ENCODE measurements around the gene TFCP2L1.
"Not testable (repeated sequence)": the region's sequence is repeated elsewhere in the genome, so short reads cannot be mapped to it uniquely, and the experiment has no call there.

TFCP2L1 gene

DNA sequence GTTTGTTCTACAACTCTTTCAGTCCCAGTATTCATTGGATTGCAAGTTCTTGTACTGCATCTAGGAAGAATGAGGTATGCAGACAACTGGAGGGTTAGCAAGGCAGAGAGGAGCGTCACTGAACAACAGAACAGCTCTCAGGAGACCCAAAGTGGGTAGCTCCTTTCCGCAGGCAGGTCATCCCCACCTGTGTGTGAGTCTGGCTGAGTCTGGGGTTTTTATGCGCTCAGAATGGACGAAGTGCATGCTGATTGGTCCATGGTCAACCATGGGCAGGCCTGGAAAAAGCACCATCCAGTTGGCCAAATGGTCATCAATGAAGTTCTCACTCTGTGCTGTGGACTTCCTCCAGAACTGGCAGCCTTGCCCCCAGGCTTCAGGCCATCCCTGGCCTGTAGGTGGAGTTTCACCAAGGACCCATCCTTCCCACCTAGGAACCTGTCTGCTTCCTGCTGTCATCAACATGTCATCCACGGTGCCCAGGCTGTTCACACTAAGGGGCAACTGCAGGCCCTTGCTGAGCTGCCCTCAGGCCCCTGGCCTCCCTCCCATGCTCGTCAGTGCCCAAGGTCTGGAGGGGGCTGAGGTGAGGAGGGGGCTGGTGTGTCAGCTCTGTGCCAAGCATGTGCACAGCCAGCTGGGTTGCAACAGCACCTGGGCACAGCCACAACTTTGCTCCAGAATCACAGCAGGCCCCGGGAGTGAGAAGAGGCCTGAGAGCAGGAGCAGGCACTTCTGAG, 11.1 kb upstream of the TFCP2L1 start:
- DNase-seq = no peak

DNA sequence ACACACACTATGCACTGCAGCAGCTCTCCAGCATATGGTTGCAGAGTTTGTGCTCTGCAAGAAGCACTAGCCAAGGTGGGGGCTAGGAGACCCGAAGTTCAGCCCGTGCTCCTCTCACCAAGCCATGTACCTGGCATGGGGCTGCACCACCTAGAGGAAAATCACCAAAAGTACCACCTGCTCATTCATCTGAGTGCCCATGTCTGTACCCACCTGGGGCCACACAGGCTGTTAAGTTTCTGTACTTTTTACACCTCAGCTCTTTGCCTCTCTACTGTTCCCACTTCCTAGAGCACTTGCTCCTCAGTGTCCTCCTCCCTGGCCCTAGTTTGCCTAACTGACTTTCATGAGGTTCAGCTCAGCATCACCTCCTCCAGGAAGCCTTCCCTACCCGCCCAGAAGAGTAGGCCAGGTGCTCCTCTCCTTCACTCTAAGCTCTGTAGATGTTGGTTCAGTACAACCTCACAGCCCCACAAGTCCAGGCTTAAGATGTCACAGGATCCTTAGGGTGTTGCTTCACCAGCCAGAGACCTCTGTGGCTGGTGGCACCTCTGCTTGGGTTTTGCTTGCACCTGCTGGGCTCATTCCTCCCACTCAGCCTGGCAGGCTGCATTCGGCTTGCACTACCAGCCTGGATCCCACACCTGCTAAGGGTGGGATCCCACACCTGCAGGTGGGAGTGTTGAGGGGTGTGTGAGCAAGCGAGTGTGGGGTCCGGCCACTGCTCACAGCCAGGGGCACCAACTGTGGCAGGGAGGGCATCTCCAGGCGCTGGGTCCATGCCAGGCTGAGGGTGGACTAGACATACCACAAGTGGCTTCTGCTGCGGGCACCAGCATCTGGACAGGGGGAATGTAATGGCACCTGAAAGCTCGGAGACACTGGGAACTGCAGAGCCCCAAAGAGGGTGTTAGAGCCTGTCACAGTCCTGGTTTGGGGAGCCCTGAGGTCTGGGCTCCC, 10.2 kb upstream of the TFCP2L1 start:
- DNase-seq = no peak

DNA sequence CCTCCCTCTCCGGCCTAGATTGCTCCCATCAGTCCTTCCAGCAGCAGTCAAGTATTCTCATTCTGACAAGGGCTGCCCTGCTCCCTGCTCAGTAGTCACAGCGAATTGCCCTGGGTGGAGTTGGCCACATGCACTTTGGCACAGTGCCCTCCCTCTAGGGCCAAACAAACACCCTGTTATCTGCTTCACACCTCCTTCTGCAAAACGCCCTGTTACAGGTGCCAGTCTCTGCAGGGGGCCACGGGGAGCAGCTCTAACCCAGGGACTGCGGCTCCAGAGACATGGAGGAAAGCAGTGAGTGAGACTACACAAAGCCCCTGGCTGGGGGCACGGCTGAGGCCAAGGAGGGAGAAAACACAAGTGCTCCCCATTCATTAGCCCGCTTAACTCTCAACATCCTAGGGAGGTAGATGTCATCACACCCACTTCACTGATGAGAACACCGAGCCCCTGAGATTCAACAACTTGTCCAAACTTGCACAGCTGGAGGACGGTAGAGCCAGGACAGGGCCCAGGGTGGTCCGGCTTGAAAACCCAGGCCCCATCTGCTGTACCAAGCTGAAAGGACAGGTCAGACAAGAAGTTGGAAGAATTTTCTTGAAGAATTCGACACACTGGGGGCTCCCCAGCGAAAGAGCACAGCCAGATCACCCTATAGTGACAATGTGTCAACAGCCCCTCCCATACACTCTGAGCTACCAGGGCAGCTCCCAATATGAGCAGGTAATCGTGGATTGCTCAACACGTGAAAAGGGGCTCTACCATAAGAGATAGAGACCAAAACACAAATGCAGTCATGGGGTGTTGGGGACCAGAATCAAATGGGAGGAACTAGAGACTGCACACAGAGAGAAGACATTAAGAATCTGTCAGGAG, 8.7 kb upstream of the TFCP2L1 start:
- no peak for DNase-seq

DNA sequence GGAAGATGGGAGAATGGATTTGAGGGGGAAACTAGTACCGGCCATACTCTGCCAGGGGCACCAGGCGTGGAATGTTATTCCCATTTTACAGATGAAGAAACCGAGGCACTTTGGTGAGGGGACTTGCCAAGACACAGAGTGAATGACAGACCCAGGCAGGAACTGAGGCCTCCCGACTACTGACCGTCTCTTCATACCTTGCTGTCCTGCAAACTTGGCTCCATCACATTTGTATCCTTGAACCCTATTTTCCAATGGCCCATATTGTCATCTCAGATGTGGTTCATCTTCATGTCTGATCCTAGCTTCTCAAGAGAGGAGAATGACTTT, 6.2 kb upstream of the TFCP2L1 start:
- DNase-seq = no peak

DNA sequence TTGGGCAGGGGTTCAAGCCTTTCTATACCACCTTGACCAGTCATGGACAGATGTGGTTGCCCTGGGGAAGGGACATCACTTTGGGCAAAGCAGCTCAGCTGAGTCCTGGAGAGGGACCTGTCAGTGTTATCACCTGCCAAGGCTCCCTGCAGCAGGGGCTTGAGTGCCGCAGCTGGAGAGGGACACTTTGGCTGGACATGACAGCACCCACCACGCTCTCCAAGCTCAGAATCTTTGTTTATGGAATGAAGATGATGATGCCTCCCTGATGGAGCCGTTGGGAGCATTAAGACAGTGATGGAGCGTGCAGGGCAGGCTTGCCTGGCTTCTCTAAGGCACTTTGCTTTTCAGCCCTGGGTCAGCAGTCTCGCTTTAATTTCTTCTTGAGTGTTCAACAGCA, 4.3 kb upstream of the TFCP2L1 start:
- DNase-seq = no peak

DNA sequence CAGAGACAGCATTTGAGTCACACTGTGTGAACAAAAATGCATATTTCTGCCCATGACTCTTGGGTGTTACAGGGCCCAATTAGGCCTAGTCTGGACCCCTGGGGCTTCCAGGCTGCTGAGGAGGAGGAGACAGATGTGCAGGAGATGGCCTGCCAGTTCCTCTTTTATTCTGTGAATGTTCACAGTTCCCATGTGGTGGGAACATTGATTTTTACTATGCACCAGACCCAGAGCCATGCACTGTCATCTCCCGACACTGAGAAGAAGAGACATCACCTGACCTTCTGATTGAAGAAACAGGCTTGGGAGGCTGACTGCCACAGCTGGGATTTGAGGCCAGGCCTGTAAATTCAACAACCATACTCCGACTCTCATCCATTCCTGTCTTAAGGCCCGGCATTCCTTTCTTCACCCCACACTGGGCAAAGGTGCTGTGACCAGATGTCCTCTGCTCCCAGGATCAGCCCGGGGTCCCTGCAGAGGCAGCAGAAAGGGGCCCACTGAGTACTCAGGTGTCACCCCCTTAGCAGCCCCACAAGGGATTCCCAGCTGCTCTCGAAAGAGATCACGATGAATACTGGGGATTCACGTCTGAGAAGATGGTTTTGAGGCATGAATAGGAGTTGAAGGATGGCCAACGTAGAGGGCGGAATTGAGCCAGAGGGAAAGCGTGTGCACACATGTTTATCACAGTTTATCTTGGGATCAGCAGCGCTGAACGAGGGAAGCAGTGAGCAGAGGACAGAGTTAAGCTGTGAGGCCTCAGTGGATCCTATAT, 3.6 kb upstream of the TFCP2L1 start:
- DNase-seq = no peak

DNA sequence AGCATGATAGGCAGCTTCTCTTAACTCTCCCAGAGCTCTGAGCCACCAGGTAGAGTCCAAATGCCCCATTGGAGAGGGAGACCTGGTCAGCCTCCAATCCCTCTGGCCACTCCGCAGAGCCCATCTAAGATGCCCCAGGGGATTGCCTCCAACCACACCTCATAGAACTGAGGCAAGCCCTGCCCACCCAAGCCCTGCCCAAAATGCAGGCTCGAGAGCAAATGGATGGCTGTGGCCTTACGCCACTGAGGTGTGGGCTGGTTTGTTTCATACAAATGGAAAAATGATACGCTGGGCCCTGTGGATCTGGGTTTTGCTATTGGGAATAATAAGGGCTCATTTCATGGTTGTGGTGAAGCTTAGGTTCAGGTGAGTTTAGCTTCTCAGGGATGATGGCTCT, 3.0 kb upstream of the TFCP2L1 start:
- no peak for DNase-seq

DNA sequence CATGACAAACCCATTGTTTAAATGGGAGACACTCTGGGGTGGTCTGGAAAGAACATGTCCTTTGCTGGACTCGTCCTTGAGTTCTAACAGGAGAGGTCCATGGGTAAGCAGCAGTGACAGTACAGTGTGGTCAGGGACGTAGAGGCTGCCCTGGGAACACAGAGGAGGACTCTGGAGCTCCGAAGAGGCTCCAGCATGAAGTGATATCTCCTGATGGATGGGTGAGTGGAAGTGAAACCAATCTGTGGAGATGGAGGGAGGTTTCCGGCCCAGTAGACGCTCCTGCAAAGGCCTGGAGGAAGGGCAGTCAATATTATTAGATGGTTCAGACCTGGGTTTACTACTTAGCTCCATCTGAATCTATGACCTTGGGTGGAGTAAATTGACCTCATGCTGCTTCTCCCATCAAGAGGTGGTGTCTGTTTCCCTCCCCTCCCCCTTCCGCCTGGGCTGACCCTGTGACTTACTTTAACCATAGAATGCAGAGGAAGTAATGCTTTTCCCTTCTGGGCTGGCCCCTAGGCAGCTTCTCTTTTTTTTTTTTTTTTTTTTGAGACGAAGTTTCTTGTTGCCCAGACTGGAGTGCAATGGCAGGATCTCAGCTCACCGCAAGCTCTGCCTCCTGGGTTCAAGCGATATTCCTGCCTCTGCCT, 2.3 kb upstream of the TFCP2L1 start:
- no peak for DNase-seq

DNA sequence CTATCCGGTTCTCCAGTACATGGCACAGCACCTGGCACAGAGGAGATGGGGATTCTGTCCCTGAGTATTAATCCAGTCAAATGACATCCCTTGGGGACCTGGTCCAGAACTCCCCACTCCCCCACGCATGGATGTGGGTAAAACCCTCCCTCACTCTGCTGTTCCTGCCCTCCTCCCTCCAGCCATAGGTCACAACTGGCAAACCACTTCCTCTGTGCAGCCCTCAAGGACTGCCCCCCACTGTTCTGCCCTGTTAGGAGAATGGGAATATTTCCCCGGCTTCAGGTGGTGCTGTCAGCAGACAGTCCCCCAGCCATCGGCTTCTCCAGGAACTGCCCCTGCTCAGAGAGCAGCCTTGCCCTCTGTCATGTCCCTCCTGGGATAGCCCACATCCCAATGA, 1.5 kb upstream of the TFCP2L1 start:
- no peak for DNase-seq

DNA sequence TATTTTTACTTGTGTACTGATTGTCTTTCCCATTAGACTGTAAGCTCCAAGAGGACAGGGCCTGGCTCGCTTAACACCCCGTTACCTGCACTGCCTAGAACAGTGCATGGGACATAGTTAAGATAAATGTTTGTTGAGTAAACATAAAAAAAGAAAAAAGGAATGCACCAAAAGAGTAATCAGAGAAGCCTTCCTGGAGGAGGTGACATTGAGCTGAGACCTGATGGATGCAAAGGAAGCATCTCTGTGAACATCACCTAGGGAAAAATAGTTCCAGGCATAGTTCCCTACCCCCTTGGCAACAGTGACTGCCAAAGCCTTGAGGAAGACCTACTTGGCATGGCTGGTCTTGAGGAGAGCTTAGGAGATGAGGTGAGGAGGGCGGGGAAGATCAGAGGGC, 924 bp upstream of the TFCP2L1 start:
- no peak for DNase-seq

DNA sequence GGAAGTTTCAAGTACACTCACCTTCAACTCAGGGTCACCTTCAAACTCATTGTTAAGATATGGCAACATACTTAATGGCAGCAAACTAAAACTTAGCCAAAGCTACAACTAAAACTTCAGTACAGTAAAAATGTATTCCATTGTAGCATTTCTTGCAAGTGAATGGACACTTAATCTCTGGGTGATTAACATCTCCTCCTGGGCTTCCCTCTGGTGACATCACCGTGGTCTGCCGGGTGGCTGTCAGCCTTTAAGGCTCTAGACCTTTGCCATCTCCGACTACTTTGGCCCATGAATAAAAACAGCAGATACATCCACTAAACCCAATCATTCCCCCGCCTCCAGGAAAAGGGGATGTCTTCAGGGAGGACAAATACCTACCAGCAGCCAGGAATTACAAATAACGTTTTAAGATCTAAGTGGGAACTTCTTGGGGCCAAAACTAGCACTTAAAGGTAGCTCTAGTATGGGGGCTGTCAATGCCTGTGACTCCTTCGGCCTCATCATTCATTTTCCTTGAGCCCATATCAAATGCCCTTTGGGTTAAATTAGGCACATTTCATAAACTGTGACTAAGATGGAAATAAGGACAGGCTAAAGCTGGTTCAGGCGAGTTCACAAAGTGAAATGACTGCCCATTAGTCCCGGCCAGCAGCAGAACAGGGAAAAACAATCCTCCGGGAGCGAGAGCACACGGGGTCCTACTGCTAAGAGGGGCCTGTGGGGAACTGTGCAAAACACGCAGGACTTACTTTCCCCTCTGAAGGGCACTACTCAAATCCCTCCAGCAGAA, 1.1 kb downstream of the TFCP2L1 start:
- DNase-seq = no peak

DNA sequence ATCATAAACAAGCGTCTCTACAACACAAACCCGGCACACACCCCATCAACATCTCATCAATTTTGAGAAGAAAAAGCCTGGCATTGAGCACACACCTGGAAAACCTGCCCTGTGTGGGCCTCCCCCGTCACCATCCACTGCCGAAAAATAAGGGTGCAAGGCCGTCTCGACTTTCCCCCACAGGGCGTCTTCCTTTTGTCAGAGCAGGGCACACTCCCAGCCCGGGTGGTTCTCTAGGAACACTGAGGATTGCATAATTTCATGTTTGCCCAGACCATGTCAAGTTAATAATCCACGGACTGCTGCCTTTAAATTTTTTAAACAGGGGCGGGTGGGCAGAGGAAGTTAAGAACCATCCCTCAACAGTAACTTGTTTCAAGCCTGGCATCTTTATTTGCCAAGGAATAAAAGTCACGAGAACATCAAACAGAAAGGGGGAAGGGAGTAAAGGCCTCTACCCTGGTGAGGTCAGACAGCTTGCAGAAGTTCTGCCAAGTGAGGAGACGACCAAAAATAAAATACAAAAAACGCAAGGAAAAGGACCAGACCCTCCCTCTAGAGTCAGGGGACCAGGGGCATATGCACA, 2.1 kb downstream of the TFCP2L1 start:
- DNase-seq = no peak

DNA sequence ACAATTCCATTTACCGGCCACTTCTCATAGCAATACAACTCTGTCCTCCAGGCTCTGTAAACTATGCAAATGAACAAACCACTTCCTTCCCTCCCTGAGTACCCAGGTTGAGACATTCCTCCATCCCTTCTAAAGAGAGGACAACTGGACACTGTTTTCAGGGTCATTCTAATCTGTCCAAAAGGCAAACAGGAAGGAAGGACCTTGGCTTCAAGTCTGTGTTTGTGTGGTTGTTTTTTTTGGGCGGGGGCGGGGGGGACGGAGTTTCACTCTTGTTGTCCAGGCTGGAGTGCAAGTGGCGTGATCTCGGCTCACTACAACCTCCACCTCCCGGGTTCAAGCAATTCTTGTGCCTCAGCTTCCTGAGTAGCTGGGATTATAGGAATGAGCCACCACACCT, 3.3 kb downstream of the TFCP2L1 start:
- DNase-seq = no peak

DNA sequence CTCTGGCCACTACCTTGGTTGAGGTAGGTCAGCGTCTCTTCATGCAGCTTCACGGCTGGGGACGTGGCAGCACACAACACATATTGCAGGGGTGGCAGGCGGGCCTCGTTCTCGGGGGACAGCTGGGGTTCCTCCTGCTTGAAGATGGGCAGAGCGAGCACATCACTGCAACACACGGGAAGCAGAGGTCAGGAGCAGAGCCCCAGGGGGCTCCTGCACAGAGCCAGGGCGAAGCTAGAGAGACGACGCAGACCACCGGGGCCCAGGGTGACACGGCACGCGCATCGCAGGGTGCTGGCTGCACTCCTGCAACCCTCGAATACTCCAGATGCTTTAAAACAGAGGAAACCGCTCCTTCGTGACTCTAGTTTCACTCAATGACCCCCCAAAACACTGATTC, 3.9 kb downstream of the TFCP2L1 start:
- DNase-seq = no peak

DNA sequence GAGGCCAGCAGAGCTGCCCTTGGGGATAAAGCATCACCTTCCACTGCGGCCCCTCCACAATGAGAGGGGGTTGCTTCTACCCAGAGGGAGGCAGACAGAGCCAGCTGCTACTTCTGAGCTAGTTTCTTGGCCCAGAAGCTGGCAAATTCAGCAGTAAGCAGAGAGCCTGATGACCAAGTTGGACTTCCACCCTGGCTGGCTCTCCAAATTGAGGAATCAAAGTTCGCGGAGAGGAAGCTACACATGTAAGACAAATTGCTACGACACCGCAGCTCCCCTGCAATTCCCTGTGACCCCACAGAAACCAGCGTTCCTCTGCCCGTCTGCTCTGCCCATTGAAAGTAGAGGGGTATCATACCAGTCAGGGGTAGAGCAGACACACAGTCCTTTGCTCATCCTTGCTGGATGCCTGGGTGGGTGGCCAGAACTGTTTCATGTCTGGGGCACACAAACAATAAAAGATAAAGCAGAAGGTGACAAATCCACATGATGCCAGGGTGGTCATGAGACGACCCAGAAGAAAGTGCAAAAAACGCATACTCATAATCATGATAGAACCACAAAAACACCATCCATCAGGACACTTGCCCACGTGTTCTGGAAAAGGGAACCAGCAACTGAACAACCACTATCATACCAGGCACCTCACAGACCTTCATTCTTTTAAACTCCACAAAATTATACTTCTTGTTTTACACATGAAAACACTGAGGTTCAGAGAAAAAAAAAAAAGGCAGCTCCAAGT, 5.4 kb downstream of the TFCP2L1 start:
- DNase-seq = no peak

DNA sequence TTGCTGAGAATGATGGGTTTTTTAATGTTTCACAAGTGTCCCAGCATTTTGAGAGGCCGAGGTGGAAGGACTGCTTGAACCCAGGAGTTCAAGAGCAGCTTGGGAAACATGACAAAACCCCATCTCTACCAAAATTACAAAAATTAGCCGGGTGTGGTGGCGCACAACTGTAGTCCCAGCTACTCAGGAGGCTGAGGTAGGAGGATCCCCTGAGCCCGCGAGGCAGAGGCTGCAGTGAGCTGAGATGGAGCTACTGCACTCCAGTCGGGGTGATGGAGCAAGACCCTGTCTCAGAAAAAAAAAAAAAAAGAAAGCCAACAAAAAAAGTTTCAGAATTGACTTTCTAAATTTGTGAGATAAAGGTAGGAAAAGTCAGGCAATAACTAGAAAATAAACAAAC, 8.7 kb downstream of the TFCP2L1 start:
- no peak for DNase-seq

DNA sequence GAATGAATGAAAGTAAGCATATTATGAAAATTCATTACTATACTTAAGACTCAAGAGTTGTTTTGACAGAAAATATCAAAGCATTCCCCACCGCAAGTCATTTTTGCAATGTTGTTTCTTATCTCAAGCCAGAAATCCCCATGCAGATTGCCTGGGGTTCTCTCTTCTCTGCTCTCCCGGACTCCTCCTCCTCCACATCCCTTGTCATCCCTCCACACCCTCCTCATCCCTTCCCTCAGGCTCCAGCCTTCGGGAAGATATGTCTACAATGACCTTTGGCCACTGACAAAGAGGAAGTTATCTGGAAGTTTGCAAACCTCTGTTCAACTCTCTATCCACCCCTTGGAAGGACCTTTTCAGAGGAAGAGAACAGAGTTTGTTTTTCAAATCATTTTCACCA, 11.9 kb downstream of the TFCP2L1 start:
- DNase-seq = no peak

DNA sequence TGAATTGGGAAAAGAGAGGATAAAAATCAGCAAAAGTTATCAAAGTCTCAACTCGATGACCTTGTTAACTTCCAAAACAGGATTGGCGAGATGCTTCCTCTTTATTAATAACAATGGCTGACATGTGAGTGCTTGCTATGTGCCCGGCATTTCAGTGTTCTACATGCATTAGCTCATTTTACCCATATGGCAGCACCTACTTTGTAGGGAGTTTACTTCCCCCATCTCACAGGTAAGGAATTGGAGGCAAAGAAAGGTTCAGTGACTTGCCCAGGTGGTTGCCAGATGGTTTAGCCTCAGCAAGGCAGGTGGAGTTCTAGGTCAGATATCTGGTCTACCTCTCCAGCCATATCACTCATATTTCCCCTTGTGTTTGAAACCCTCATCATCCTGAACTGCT, 12.4 kb downstream of the TFCP2L1 start:
- no peak for DNase-seq

DNA sequence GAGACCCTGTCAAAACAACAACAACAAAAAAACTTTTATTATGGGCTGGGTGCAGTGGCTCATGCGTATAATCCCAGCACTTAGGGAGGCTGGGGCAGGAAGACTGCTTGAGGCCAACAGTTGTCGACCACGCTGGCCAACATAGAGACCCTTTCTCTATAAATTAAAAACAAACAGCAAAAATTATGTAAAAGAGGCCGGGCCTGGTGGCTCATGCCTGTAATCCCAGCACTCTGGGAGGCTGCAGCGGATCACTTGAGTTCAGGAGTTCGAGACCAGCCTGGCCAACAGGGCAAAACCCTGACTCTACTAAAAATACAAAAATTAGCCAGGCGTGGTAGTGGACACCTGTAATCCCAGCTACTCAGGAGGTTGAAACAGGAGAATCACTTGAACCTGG, 15.6 kb downstream of the TFCP2L1 start:
- DNase-seq = not testable (repeated sequence)

DNA sequence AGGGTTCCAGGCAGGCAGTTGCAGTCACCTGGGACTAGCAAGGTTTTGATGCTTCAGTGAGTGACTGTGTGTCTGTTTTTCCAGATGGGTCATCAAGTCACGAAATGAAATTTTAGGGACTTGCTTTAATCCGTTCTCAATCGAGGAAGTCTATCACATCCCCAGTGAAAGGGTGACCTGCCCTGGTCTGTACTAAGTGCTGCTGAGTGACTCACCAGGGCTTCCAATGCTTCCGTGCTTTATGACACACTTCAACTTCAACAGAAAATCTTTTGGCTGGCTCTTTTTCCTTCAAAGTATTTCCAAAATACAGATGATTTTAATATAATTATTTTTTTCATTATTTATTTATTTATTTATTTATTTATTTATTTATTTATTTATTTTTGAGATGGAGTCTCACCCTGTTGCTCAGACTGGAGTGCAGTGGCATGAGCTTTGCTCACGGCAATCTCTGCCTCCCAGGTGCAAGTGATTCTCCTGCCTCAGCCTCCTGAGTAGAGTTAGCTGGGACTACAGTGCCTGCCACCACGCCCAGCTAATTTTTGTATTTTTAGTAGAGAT, 18.4 kb downstream of the TFCP2L1 start:
- DNase-seq = no peak
